Stimulated activated CD4-positive, alpha-beta T cell treated with anti-CD3 and anti-CD28 coated beads, Interleukin-4, amount 100 ng/mL, for 1 hour (primary cell): Measurements from ENCODE around the gene TBL1XR1.

Experiments
- DNase-seq: peaks from one replicate; pipeline ENCODE4 v3.0.0-alpha.2; 2020

Gene TBL1XR1

DNA sequence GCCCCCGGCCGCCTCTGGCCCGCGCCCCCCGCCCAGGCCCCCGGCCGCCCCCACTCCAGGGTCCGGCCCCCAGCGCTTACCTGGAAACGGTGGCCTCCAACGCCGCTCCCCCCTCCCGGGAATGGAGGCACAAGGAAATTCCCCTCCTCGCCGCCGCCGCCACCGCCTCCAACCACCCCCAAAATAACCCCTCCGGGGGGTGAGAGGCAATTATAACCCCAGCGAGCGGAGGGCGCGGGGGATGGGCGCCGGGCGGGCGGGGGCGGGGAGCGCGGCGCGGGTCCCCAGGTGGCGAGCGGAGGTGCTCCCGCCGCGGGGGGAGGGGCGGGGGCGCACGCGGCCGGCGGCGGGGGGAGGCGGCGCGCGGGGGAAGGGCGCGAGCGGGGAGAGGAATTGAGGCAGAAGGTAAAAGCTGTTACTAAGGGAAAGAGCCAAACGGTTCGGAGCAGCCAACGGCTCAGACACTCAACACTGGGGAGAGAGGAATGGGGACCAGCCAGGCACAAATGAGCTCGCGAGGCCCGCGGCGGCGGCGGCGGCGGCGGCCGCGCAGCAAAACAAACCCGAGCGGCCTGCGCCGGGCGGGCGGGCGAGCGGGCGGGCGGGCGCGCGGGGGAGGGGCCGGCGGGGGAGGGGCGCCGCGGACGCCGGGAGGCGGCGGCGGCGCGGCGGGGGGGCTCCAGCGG, at the start of gene TBL1XR1:
TBL1XR1 (minus strand) TSS at position 442 of the 686 bp plus-strand sequence. CDS start 132,505 bp downstream, outside the sequence.
- peak; percentile 80 for DNase-seq

DNA sequence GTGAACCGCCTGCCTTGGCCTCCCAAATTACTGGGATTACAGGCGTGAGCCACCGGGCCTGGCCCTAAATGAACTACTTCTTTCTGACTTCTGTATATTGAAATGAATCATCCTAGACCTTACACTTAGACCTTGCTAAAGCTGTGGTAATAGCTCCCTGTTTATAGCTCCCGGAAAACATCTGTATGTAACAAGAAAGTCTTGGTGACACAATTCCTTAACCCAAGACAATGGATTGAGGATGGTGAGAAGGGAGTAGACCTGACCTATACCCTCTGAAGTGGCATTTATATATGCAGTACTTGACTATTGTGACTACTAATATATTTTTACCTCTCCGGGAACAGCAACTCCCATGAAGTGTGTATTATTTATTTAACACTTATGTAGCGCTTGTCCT, 48.0 kb upstream of the TBL1XR1 start:
- no peak for DNase-seq

DNA sequence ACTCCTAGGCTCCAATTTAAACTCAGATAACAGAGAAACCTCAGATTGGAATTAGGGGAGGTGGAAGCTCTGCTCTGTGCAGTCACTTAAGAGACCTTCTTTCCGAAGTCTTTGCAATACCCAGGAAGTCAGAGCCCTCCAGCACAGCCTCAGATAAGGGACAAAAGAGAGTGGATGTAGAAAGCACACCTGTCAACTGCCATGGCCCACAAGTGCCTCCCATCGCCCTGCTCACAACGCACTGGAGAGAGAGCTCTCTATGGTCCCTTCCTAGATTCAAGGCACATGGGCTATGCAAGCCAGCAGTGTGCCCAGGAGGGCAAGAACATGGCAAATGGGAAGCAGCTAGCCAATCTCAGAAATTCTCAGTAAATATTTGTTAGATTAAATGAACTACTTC, 47.3 kb upstream of the TBL1XR1 start:
- DNase-seq, result no peak

DNA sequence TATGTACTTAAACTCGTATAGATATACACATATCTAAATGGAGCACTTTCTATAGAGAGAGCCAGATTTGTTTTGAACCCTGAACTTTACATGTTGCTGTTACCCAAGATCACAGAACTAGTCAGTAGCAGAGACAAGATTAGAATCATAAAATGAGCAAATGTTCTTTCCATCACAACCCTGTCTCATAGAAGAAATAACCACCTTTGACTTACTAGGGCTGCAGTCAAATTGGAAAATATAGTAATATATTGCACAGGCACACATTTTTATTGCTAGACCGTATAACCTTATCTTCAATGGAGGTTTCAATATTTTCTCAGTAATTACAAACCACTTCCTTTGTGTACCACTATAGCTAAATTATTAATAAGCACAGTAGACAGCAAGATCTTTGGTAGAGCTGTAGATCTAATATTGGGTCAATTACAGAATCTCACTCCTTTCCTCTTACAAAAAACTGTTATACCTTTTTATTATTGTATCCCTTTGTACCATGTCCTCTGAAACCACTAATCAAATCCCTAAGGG, 41.5 kb upstream of the TBL1XR1 start:
- no peak for DNase-seq

DNA sequence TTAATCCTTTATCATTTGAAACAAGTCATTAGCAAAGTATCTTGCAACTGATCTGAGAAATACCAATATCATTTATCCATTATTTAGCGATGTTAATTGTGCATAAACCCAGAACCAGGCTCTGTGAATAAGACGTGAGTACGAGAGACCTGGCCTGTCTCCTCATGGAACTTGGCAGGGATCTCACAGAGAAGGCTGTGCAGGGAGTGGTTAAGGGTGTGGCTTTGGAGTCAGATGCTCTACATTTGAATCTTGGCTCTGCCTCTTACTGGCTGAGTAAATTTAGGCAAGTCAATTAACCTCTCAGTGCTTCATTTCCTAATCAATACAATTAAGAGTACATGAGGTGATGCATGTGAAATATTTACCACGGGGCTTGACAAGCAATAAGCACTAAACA, 39.9 kb upstream of the TBL1XR1 start:
- no peak for DNase-seq

DNA sequence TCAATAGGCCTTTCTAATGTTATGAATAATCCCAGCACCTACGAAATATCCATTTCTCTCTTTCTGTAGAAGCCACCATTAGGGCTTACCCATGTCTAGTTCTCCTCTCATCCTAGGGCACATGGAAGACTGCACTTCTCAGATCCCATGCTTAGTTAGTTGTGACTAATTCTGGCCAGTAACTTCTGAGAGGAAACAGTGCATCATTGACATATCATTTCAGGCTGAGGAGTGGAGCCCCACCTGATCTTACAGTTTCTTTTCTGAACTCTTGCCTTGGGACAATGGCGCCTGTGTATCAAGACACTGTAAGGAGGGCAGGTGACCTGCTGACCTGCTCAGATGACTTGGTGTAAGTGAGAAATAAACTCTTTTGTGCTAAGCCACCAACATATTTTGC, 39.4 kb upstream of the TBL1XR1 start:
- DNase-seq, result no peak

DNA sequence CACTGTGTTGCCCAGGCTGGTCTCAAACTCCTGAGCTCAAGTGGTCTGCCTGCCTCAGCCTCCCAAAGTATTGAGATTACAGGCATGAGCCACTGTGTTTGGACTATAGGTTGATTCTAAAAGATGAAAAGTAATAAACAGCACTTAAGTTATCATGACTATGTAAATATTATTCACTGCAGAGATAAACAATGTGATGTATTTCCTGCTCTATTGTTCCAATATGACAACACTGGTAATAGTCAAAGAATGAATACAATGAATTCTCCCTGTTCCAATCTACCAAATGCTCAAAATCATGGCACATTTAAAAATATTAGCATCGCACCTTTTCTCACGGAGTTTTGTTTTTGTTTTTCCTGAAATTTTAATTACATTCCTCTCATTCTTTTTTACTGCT, 36.8 kb upstream of the TBL1XR1 start:
- DNase-seq, result no peak

DNA sequence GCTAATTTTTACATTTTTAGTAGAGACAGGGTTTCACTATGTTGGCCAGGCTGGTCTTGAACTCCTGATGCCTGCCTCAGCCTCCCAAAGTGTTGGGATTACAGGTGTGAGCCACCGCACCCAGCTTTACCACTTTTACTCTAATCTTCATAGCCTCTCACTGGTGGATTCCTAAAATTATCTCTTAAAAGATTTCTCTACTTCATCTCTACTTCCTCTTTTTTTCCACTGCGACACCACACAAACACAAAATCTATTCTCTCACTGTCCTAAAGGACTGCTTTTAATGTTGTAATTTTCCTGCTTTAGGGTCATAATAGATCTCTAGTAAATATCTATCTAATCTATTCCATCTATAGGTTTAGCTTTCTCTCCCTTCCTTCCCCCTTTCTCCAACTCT, 34.0 kb upstream of the TBL1XR1 start:
- DNase-seq, result no peak

DNA sequence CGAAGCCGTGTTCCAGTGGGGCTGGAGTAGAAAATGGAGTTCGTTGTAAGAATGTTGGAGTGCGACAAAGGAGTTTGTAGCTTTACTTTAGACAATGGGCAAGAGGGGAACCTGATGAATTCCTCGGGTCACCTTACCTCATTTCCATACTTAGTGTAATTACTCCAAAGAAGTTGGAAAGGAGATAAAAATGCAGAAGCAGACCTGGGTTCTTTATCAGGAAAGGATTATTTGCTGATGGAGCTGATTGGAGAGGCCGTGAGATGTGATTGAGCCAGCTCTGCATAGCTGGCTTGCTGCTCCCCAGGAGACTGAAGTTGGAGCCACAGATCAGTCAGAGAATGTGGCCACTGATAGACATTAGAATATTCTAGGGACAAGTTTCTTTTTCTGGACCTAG, 33.4 kb upstream of the TBL1XR1 start:
- no peak for DNase-seq

DNA sequence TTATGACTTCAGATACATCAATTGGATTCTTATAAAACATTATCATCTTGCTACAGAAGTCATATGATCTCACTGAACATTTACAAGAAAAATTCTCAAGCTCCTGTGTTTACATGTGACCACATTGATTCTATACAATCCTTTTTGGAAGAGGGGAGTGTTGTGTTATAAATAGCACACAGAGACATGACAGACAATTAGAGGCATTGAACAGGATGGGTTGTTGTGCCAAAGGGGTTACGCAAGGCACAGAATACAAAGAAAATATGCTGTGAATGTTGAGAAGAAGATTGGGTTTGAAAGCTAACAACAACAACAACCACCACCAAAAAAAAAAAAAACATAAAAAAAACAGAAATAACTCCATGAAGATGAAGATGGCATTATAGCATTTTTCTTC, 32.5 kb upstream of the TBL1XR1 start:
- no peak for DNase-seq

DNA sequence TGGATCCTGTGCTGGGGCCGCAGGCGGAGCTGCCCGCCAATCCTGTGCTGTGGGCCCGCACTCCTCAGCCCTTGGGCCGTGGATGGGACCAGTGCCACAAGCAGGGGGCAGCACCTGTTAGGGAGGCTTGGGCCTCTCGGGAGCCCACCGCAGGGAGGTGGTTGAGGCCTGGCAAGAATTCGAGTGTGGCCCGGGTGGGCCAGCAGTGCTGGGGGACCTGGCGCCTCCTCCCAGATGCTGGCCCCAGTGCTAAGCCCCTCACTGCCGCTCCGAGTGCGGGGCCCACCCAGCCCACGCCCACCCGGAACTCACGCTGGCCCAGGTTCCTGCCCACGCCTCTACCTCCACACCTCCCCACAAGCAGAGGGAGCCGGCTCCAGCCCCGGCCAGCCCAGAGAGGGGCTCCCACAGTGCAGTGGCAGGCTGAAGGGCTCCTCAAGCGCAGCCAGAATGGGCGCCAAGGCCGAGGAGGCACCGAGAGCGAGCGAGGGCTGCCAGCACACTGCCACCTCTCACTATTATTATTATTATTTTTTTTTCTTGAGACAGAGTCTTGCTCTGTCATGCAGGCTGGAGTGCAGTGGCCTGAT, 31.4 kb upstream of the TBL1XR1 start:
- no peak for DNase-seq

DNA sequence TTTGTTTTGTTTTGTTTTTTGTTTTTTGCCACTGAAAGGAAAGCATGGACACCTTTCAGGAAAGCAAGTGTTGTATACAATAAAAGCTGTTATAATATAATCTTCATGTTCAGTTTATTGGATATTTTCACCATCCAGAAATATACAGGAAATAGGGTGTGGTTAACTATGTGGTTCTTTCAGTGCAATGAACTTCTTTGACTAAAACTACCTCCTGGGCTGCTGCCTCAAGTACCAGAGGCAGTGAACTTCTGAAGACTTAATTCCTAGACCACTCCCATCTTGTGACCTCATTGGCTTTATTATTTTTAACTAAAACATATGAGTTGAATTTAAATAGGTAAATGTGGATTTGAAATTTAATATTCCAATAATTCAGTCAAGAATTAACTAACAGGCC, 27.1 kb upstream of the TBL1XR1 start:
- DNase-seq, result no peak

DNA sequence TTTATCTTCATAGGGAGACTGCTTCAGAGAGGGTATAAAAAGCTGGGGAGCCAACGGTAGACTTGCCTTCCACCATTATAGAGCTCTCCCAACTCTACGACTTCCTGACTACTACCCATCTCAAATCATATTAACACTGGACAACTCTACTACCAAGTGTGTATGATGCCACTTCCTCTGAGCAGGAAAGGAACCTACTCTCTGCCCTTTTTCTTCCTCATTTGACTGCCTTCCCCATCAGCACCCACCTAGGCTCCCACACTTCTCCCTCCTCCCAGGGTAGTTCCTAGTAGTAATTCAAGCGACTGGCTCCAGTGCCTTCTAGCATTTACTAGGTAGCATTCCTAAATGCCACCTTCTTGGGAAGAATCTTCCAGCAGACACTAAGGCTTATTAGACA, 24.5 kb upstream of the TBL1XR1 start:
- no peak for DNase-seq

DNA sequence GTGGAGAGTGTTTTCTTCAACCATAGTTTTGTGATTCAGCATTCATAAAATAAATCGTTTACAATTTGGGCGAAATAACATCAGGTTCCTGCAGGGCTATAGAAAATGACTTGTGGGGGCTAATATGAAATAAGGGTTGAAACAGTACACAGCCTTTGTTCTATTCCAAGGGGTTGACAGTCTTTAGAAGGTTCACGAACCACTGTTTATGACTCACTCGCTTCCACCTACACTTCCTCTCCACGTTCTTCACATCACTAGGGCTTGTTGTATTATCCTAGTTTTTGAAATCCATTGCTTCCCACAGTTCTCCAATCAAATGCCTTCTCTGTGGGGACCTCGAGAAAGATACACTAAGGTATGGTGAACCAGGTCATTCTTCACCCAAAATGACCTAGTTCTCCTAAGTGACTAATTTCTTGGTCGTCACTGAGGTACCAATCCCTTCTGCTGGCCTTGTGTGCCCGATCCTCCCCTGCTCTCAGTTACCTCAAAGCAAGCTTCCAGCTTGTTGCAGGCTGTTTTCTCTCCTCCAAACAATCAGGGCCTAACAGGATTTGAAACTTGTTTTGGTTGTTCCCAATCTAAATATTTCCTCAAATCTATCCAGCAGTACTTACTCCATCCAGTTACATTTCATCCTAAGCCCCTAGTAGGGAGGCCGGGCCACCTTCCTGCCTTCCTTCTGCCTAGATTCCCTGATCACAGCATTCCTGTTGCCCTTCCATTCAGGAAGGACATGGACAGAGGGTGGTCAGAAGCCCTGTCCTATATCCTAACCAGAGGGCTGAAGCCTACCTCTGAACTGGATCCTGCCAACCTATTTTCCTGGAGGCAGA, 23.1 kb upstream of the TBL1XR1 start:
- no peak for DNase-seq

DNA sequence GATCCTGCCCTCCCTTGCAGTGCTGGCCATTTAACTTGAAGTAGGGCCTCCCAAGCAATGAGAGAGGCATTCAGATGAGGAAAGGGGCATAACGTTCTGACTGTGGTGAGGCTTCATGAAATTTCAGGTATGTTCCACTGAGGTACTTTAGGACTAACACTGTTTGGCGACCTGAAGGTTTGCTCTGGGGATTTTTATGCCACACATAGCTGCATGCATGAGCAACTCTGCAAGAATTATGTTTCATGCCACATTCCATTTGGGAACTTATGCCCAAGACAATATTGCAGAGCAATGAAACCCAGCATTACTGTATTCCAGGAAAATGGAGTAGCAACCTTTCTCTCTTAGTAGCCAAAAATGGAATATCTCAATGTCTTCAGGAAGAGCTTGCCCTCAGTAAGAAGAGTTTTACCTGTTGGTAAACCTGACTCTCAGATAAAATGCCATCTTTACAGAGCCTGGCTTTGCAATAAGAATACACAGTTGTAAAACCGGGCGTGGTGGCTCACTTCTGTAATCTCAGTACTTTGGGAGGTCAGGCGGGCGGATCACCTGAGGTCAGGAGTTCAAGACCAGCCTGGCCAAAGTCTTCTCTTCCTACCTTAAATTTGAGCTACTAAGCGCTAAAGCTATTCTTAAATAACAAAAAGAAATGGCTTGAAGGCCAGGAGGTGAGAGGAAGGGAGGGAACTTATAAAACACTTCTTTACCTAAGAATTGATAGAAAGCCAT, 16.7 kb upstream of the TBL1XR1 start:
- DNase-seq, result no peak

DNA sequence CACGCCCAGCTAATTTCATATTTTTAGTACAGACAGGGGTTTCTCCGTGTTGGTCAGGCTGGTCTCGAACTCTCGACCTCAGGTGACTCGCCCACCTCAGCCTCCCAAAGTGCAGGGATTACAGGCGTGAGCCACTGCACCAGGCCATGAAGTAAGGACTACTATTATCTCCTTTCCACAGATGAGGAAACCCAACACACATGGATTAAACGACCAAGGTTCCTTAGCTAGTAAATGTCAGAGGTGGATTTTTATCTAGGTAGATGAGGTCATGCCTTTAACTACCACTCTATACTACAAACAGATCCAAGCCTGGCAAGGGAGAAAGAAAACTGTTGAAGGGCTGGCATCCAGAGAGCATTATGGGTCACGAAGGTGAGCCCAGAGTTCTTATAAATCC, 15.5 kb upstream of the TBL1XR1 start:
- no peak for DNase-seq

DNA sequence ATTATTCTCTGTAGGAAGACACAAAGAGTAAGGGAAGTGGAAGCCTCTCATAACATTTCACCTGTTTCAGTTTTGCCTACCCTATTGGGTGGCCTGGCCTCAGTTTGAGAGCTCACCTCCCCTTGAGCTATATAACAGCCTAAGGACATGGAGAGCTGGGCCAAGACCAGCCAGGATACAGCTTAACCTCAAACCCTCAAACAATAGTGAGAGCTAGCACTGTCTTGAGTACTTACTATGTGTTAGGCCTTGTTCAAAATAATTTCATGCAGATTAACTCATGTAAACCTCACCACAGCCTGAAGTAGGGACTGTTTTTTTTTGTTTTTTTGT, 15.0 kb upstream of the TBL1XR1 start:
- DNase-seq, result no peak

DNA sequence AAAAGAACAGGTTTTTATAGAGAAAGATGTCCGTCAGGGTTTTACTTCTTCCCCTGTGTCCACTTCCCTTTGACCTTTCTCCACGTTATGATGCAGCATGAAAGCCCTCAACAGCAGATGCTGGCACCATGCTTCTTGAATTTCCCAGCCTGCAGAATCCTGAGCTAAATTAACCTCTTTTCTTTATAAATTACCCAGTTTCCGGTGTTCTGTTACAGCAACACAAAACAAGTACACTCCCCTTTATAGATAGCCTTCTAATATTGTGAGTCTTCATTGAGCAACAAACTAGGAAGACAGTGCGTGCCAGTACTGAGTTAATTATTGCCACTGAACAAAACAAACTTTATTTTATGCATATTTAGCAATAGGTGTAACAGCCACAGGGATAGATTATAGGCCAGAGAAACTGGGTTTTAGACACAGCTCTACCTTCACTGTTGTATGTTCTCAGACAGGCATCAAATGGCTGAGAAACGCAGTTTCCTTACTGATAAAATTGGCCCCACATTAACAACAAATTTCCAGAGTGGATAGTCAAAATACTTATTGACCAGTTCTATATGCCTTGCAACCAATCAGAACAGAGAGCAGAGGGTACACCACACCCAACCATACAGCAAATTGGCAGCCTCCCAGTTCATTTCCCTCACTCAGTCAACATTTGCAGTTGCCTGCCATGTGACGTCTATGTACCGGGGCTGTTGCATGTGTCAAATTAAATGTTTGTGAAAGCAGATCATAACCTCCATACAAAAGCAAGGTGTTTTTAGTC, 14.4 kb upstream of the TBL1XR1 start:
- DNase-seq, result no peak

DNA sequence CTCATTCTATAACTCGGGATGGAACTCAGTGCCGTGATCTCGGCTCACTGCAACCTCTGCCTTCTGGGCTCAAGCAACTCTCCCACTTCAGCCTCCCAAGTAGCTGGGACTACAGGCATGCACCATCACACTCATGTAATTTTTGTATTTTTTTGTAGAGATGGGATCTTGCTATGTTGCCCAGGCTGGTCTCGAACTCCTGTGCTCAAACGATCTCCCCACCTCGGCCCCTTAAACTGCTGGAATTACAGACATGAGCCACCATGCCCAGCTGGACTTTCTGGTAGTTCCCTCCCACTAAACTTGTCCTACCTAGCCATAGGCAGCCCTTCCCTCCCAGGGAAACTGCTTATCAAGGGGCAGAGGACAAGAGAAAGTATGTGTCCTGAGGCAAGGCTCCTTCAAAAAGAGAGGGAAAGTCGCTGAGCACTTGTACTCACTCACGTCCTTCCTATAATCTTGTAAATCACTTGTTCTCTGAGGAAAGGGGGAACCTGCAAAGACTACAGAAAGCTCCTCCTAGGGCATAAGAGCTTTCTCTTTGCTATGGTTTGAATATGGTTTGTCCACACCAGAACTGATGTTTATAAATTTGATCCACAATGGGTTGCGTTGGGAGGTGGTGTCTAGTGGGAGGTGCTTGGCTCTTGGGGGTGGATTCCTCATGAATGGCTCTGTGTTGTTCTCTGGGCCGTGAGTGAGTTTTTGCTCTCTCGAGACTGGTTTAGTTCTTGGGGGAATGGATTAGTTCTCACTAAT, 13.6 kb upstream of the TBL1XR1 start:
- no peak for DNase-seq

DNA sequence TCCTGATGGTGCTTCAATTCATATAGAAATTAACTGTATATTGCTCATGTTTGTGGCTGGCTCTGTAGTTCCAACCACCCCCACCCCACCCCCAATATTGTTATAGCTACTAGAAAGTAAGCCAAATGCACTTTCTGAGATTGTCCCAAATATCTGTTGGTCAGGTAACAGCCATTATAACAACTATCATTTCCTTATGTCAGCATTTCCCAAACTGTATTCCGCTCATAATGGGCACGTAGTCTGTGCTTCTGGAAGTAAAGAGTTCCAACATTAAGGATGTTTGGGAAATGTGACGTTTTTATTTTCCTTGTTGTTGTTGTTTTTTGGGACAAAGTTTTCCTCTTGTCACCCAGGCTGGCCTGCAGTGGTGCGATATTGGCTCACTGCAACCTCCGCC, 12.2 kb upstream of the TBL1XR1 start:
- no peak for DNase-seq

DNA sequence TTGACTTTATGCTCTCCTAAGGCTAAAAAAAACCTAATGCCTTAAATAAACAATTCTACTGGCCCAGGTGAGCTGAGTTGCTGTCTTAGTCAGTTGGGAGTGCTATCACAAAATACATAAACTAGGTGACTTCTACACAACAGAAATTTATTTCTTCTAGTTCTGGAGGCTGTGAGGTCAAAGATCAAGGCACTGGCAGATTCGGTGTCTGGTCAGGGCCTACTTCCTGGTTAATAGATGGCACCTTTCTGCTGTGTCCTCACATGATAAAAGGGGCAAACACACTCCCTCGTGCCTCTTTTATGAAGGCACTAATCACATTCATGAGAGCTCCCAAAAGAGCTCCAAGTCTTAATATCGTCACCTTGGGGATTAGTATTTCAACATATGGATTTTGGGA, 11.5 kb upstream of the TBL1XR1 start:
- no peak for DNase-seq

DNA sequence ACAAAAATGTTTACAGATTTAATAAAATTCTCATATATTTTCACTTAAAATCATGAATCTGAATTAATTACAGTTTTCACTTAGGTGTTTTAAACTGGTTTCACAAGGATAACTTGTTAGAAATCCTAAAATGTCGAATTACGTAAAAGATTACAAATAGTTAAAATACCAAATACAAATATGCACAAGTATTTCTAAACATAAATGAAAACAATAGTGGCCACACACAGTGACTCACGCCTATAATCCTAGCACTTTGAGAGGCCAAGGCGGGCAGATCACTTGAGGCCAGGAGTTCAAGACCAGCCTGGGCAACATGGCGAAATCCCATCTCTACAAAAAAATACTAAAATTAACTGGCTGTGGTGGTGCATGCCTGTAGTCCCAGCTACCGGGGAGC, 10.9 kb upstream of the TBL1XR1 start:
- DNase-seq, result no peak
